Upper lobe of left lung (tissue), 6 donors: ENCODE results near the gene ATP6V0E1. TPM values are rescaled to one million over a fixed set of nuclear protein-coding genes. Genes with fewer than 3 reads are reported as not detected.

Experiments used
- ATAC-seq, 2 donors: fragments of 200-7000 bp; cut with Tn5 transposase; one replicate each; pipeline ENCODE4 v1.9.1; 2022; ENCODE audit warnings: mild to moderate bottlenecking in 2 of 2, moderate library complexity in 2 of 2; ENCODE audit not compliant: low FRiP score in 2 of 2
- DNase-seq, 2 donors: peaks; one replicate each; pipeline ENCODE4 v3.0.0-alpha.2; 2019 to 2020
- H3K27ac ChIP-seq, 4 donors: fragments of 200-600 bp; sonication (generic); one replicate each; pipeline ENCODE4 v1.5.1; 2016 to 2019
- H3K27me3 ChIP-seq, 4 donors: fragments of 200-600 bp; sonication (generic); one replicate each; pipeline ENCODE4 v1.5.1; 2017 to 2019
- H3K36me3 ChIP-seq, 4 donors: fragments of 200-600 bp; sonication (generic); one replicate each; pipeline ENCODE4 v1.5.1; 2016 to 2019
- H3K4me1 ChIP-seq, 4 donors: fragments of 200-600 bp; sonication (generic); one replicate each; pipeline ENCODE4 v1.5.1; 2018 to 2019
- H3K4me3 ChIP-seq, 4 donors: fragments of 200-600 bp; sonication (generic); one replicate each; pipeline ENCODE4 v1.5.1; 2017 to 2019; ENCODE audit warnings: mild to moderate bottlenecking in 2 of 4, moderate library complexity in 1 of 4
- H3K9me3 ChIP-seq, 4 donors: fragments of 200-600 bp; sonication (generic); one replicate each; pipeline ENCODE4 v1.5.1; 2018 to 2019
- EP300 ChIP-seq, 4 donors: sonication (generic); formaldehyde crosslinking; IDR thresholded peaks; one replicate each; pipeline ENCODE4 v1.5.1; 2017; ENCODE audit warnings: antibody characterized with exemption in 4 of 4, control low read depth in 2 of 4
- POLR2A ChIP-seq, 4 donors: fragments of 450-650 bp; IDR thresholded peaks; one replicate each; pipeline ENCODE4 v1.5.1; 2016 to 2017; ENCODE audit warnings: antibody characterized with exemption in 4 of 4, mild to moderate bottlenecking in 2 of 4
- POLR2AphosphoS5 ChIP-seq, 2 donors: sonication (generic); formaldehyde crosslinking; IDR thresholded peaks; one replicate each; pipeline ENCODE4 v1.5.1; 2017; ENCODE audit warnings: antibody characterized with exemption in 2 of 2
- WGBS, 2 donors: methylation state at CpG; one replicate each; pipeline ENCODE4 v1.1.5; 2017 to 2018; 5-methylcytosine and 5-hydroxymethylcytosine counted together
- total RNA-seq, 6 donors: library from RNA; depleted of rRNA in 4 of 6; stranded (reverse); fragments of >200 nt in 4 of 6; gene quantifications; one replicate each; pipeline versions ENCODE4 v1.1.0 to v1.2.1, GENCODE V29; 2016 to 2021
- TF ChIP-seq, protein P1 (sequence below), 6 experiments: fragments of 450-650 bp in 4 of 6; fragments of 200-600 bp in 2 of 6; sonication (generic) in 2 of 6; IDR thresholded peaks; one replicate each; pipeline ENCODE4 v1.5.1; 2016 to 2019; ENCODE audit warnings: antibody characterized with exemption in 6 of 6
- donor health status: DM: no; HTN: no; CAD: no; lungs with moderate emphysema.
- donor health status: DM: no; HTN: yes; CAD: no; lungs with severe emphysema.

The ATP6V0E1 gene
- total RNA-seq, 6 donors from 2014 or later, result 58.7 to 317 (median 198) TPM

DNA sequence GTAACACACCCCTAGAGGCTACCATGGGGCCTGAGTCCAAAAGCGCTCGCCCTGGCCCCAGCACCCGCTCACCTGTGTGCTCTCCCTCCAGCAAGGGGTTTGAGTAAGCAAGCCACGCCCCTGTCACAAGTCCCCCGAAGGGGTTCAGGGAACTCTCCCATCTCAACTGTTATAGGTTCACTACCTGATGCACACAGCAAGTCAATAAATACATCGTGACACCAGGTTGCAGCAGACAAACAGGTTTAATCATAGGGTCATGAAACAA is 64.2 kb downstream of the ATP6V0E1 start:
- 60 to 84% methylated on average over 3 to 6 of the region's 6 CpGs for WGBS, 2 donors
- H3K27me3 ChIP-seq, result no peaks in the 10 kb centered on the region
- H3K27ac ChIP-seq, result no peak overlapping the region
- H3K9me3 ChIP-seq, result no peaks in the 10 kb centered on the region
- no peak for ATAC-seq
- H3K4me3 ChIP-seq, result no peak overlapping the region
- DNase-seq, result no peak
- peaks cover 0 to 6% (median 2%) of the 10 kb centered on the region in 4 donors for H3K4me1 ChIP-seq
- TF ChIP-seq, protein P1, sequence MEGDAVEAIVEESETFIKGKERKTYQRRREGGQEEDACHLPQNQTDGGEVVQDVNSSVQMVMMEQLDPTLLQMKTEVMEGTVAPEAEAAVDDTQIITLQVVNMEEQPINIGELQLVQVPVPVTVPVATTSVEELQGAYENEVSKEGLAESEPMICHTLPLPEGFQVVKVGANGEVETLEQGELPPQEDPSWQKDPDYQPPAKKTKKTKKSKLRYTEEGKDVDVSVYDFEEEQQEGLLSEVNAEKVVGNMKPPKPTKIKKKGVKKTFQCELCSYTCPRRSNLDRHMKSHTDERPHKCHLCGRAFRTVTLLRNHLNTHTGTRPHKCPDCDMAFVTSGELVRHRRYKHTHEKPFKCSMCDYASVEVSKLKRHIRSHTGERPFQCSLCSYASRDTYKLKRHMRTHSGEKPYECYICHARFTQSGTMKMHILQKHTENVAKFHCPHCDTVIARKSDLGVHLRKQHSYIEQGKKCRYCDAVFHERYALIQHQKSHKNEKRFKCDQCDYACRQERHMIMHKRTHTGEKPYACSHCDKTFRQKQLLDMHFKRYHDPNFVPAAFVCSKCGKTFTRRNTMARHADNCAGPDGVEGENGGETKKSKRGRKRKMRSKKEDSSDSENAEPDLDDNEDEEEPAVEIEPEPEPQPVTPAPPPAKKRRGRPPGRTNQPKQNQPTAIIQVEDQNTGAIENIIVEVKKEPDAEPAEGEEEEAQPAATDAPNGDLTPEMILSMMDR (IDR thresholded peaks at IDR 0.05), result no peak
- TF ChIP-seq EP300 (IDR thresholded peaks at IDR 0.05) (no peak), POLR2A (IDR thresholded peaks at IDR 0.05) (no peak), POLR2AphosphoS5 (IDR thresholded peaks at IDR 0.05) (no peak)
- H3K36me3 ChIP-seq, result no peaks in the 10 kb centered on the region

DNA sequence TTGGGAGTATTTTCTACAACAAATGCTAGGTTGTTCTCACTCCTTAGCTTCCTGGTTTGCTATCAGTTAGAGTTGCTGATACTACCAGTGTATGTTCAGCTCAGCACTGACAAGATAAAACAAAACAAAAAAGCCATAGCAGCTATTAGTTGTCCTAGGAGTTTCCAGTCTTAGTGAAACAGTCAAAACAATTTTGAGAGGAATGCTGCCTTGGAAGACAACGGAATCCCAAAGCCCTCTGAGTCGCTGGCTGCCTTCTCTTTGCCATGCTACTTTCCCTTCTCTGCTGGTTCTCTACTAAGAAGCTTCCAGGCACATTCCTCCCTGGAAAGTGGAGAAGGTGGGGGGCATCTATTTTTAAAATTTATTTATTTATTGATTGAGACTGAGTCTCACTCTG is 67.2 kb downstream of the ATP6V0E1 start:
- TF ChIP-seq, protein P1 (IDR thresholded peaks at IDR 0.05), result no peak
- TF ChIP-seq POLR2AphosphoS5 (IDR thresholded peaks at IDR 0.05) (no peak), POLR2A (IDR thresholded peaks at IDR 0.05) (no peak), EP300 (IDR thresholded peaks at IDR 0.05) (no peak)
- DNase-seq (no peak), ATAC-seq (no peak)
- Histone ChIP-seq H3K9me3 (no peaks in the 10 kb centered on the region), H3K27ac (no peak overlapping the region), H3K4me1 (peaks cover 5 to 12% (median 9%) of the 10 kb centered on the region in 4 donors), H3K36me3 (no peaks in the 10 kb centered on the region), H3K27me3 (no peaks in the 10 kb centered on the region), H3K4me3 (no peak overlapping the region)
- WGBS, 2 donors, result 78 to 93% methylated on average over 2 of the region's 2 CpGs

DNA sequence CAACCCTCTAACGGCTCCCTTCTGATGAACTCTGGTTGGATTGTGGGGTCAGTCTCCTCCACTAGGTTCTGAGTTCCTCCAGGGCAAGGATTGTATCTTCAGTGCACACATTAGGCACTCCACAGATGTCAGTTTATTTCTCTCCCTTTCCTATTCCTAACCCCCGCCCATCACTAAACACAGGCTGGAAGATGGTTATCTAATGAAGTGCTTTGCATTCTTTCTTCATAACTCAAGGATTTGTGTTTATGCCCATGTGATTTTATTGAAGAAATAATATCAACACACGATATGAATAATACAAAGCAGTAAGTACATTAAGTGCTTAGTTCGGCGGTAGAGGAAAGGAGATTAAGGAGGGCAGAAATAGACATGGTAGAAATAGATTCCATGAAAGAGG is 68.2 kb downstream of the ATP6V0E1 start:
- 52 to 57% methylated on average over 5 of the region's 5 CpGs for WGBS, 2 donors
- Histone ChIP-seq H3K36me3 (no peaks in the 10 kb centered on the region), H3K4me1 (peaks cover 5 to 13% (median 9%) of the 10 kb centered on the region in 4 donors), H3K27ac (no peak overlapping the region), H3K9me3 (no peaks in the 10 kb centered on the region), H3K27me3 (no peaks in the 10 kb centered on the region), H3K4me3 (no peak overlapping the region)
- TF ChIP-seq, protein P1 (IDR thresholded peaks at IDR 0.05), result no peak
- TF ChIP-seq POLR2AphosphoS5 (IDR thresholded peaks at IDR 0.05) (no peak), EP300 (IDR thresholded peaks at IDR 0.05) (no peak), POLR2A (IDR thresholded peaks at IDR 0.05) (no peak)
- DNase-seq, result no peak
- ATAC-seq, result no peak

DNA sequence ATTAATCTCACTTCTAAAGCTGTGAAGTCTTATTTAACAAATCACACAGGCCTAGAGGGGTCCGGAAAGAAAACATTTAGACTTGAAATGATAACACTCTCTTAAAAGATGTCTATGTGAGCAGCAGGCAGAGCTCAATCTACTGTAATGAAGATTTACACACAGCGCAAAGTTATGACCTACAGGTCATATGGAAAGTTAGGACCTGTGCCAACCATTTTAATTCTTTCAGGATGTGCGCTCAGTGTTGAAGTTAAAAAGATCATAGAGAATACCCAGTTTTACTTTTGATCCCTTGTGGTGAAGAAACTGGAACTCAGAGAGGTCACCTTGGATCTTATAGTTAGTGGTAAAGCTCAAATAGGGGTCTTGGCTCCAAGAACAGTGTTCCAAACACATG is 69.5 kb downstream of the ATP6V0E1 start:
- Histone ChIP-seq H3K27me3 (no peaks in the 10 kb centered on the region), H3K4me1 (peaks cover 12 to 18% (median 15%) of the 10 kb centered on the region in 4 donors), H3K9me3 (no peaks in the 10 kb centered on the region), H3K27ac (no peak overlapping the region), H3K36me3 (no peaks in the 10 kb centered on the region), H3K4me3 (no peak overlapping the region)
- TF ChIP-seq POLR2AphosphoS5 (IDR thresholded peaks at IDR 0.05) (no peak), POLR2A (IDR thresholded peaks at IDR 0.05) (no peak), EP300 (IDR thresholded peaks at IDR 0.05) (no peak)
- TF ChIP-seq, protein P1 (IDR thresholded peaks at IDR 0.05), result no peak
- no peak for DNase-seq
- 63 to 77% methylated on average over 3 of the region's 3 CpGs for WGBS, 2 donors
- ATAC-seq, result no peak

DNA sequence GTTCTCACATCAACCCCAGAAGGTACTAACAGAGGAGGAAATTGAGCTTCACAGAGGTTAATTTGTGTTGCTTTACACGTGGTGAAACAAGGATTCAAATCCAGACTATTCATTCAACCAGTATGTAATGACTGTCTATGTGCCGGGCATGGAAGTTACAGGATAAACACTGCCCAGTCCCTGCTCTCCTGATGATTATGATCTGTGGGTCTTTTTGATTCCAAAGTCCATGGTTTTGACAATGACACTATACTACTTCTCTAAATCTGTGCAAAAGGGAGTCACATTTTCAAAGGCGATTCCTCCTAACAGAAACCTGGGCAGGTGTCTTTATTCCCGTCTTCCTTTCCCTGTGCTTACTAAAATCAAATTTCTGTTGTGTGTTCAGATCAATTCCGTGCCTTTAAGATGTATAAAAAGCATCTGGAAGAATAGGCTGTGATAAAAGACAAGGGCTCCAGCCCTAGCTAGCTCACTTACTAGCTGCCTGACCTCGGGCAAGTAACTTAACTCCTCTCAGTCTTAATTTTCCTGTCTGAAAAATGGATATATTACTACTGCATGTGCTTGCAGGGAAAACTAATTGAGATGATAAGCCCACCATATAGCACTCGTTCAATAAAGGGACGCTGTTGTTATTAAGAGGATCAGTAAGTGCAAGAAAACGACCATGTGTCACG is 71.6 kb downstream of the ATP6V0E1 start:
- H3K36me3 ChIP-seq, result peaks cover 0 to 6% (median 0%) of the 10 kb centered on the region in 4 donors
- no peaks in the 10 kb centered on the region for H3K9me3 ChIP-seq
- DNase-seq (no peak), ATAC-seq (no peak)
- WGBS, 2 donors, result 29 to 31% methylated on average over 10 of the region's 10 CpGs
- peaks cover 21 to 28% (median 26%) of the 10 kb centered on the region in 4 donors for H3K4me1 ChIP-seq
- H3K27me3 ChIP-seq, result no peaks in the 10 kb centered on the region
- H3K4me3 ChIP-seq, result peak overlapping the region in 3 of 4 donors; percentile 99 to 100 (median 100)
- H3K27ac ChIP-seq, result peak overlapping the region in 3 of 4 donors; percentile 48 to 100 (median 98)
- no peak for TF ChIP-seq POLR2A (IDR thresholded peaks at IDR 0.05)
- no peak for TF ChIP-seq EP300 (IDR thresholded peaks at IDR 0.05)
- TF ChIP-seq POLR2AphosphoS5 (IDR thresholded peaks at IDR 0.05), result no peak
- TF ChIP-seq, protein P1 (IDR thresholded peaks at IDR 0.05), result no peak
